Mammary epithelial cell (primary cell): ENCODE data around the gene NTM.

ENCODE experiments used
- EZH2 ChIP-seq: IDR thresholded peaks from 2 replicates; pipeline ENCODE4 v1.6.1; 2012; ENCODE audit warnings: low read length, inconsistent platforms, borderline replicate concordance
- TF ChIP-seq, protein P1 (sequence below), 2 donors: IDR thresholded peaks in 1 of 2; conservative IDR thresholded peaks in 1 of 2; 2 replicates each; pipeline ENCODE4 v1.5.1; 2011 to 2012; ENCODE audit warnings: inconsistent platforms in 2 of 2, low read length in 2 of 2, mild to moderate bottlenecking in 2 of 2, control low read depth in 1 of 2, low read depth in 1 of 2; ENCODE audit not compliant: insufficient read depth in 1 of 2; ENCODE audit errors: extremely low read depth in 1 of 2

DNA sequence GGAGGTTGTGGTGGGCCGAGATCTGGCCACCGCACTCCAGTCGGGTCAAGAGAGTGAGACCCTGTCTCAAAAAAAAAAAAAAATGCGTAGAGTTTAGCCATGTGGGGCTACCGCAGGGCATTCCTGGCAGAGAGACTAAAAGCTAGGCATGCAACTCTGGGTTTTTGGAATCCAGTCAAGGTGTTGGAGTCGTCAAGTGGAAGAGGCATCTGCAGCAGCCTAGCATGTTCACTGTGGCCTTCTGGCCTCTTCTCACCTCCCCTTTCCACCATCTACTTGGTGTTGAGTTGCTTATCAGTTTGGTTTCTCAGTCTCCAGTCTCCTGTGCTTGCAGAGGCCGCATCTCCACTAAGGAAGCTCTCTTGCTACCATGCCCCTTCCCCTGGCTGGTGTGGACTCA is 572.5 kb downstream of the NTM start:
- TF ChIP-seq, protein P1, sequence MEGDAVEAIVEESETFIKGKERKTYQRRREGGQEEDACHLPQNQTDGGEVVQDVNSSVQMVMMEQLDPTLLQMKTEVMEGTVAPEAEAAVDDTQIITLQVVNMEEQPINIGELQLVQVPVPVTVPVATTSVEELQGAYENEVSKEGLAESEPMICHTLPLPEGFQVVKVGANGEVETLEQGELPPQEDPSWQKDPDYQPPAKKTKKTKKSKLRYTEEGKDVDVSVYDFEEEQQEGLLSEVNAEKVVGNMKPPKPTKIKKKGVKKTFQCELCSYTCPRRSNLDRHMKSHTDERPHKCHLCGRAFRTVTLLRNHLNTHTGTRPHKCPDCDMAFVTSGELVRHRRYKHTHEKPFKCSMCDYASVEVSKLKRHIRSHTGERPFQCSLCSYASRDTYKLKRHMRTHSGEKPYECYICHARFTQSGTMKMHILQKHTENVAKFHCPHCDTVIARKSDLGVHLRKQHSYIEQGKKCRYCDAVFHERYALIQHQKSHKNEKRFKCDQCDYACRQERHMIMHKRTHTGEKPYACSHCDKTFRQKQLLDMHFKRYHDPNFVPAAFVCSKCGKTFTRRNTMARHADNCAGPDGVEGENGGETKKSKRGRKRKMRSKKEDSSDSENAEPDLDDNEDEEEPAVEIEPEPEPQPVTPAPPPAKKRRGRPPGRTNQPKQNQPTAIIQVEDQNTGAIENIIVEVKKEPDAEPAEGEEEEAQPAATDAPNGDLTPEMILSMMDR (conservative IDR thresholded peaks at IDR 0.05 in 1 of 2, IDR thresholded peaks at IDR 0.05 in 1 of 2; ENCODE audit: extremely low read depth in 1 of 2, insufficient read depth in 1 of 2, low read depth in 1 of 2, low read length in 2 of 2): no peak
- no peak for TF ChIP-seq EZH2
